ENCODE data around the gene PPHLN1. TPM values are rescaled to one million over a fixed set of nuclear protein-coding genes. Genes with fewer than 3 reads are reported as not detected.

Gene PPHLN1
- total and polyA plus RNA-seq, 2 of the 8 experiments (the other 6 are each of a cell fraction or from before 2014, with no cell fraction given): 34.3 to 71.6 TPM

- no peak overlapping the region for H3K4me2 ChIP-seq (ENCODE audit: insufficient read depth in 1 of 2, low read depth in 2 of 2, low read length in 2 of 2)
- no peak overlapping the region for H3K27ac ChIP-seq (ENCODE audit: low read depth, low read length)
- no peaks in the 10 kb centered on the region for H3K79me1 ChIP-seq (ENCODE audit: low read depth, low read length)
- no peak overlapping the region for H4K91ac ChIP-seq (replicated peaks; ENCODE audit: insufficient read length, low read length)
- no peak overlapping the region for H3K18ac ChIP-seq (ENCODE audit: extremely low read depth, low read length)
- no peaks in the 10 kb centered on the region for H3K36me3 ChIP-seq (ENCODE audit: control insufficient read depth in 2 of 4, insufficient read depth in 4 of 4, low read length in 3 of 4)
- H2BK15ac ChIP-seq (ENCODE audit: low read length): no peak overlapping the region
- no peaks in the 10 kb centered on the region for H3K79me2 ChIP-seq (ENCODE audit: control insufficient read depth in 1 of 2, insufficient read depth in 2 of 2, low read length in 2 of 2)
- H2AFZ ChIP-seq (ENCODE audit: low read length): no peak overlapping the region
- H3K14ac ChIP-seq (ENCODE audit: insufficient read length): no peak overlapping the region
- H2BK20ac ChIP-seq (ENCODE audit: low read length): no peak overlapping the region
- ChIA-PET POLR2A (ENCODE audit: partially characterized antibody) (no interaction called here), CTCF (ENCODE audit: partially characterized antibody) (interaction anchor here (1.2 kb wide), 1 partner anchor 80 kb away, joined by 3 read pairs; no protein-coding TSS in a partner anchor)
- no peak overlapping the region for H3K4ac ChIP-seq (replicated peaks; ENCODE audit: insufficient read length, low read depth, low read length)
- H3K4me1 ChIP-seq (replicated peaks in 1 of 4; ENCODE audit: control insufficient read depth in 3 of 4, insufficient read depth in 4 of 4, low read length in 3 of 4): peaks cover 0 to 2% (median under 1%) of the 10 kb centered on the region in 4 experiments; a peak in 1 of 7 replicates
- H4K20me1 ChIP-seq (replicated peaks in 1 of 2; ENCODE audit: control insufficient read depth in 1 of 2, insufficient read depth in 2 of 2, low read length in 2 of 2): no peaks in the 10 kb centered on the region
- H3K23ac ChIP-seq (ENCODE audit: insufficient read length): no peak overlapping the region
- H3K56ac ChIP-seq (replicated peaks; ENCODE audit: insufficient read length, low read depth, low read length): no peak overlapping the region
- H2BK120ac ChIP-seq (replicated peaks; ENCODE audit: low read depth, low read length): no peak overlapping the region
- H2BK12ac ChIP-seq (ENCODE audit: low read depth, low read length): no peak overlapping the region
- no peak overlapping the region for H2AK5ac ChIP-seq (ENCODE audit: low read depth, low read length)
- no peaks in the 10 kb centered on the region for H3K23me2 ChIP-seq (ENCODE audit: low read depth, low read length)
- H3K4me3 ChIP-seq (ENCODE audit: extremely low read depth in 1 of 4, insufficient read depth in 2 of 4, low read depth in 3 of 4, low read length in 4 of 4): no peak overlapping the region
- FAIRE-seq (no peak), DNase-seq (ENCODE audit: low read depth in 1 of 2, low spot score in 2 of 2) (no peak)
- WGBS, 2 experiments (ENCODE audit: extremely low coverage in 1 of 2, insufficient coverage in 1 of 2, insufficient read length in 1 of 2, insufficient replicate concordance in 2 of 2, low coverage in 1 of 2, low lambda C conversion rate in 2 of 2, missing lambda C conversion rate in 1 of 2): 93% methylated on average over 5 of the region's 6 CpGs; no CpG with 5 or more reads in 1 of the 2 experiments
- no peak overlapping the region for H3K9ac ChIP-seq (replicated peaks in 1 of 4; ENCODE audit: extremely low read depth in 1 of 4, low read depth in 3 of 4, low read length in 3 of 4)
- no peak overlapping the region for H4K5ac ChIP-seq (ENCODE audit: insufficient read length, low read depth, low read length)
- H2BK5ac ChIP-seq (ENCODE audit: low read depth, low read length): no peak overlapping the region
- peaks cover 0 to 5% of the 10 kb centered on the region in 2 experiments; a peak in 1 of 4 replicates for H3K9me3 ChIP-seq (ENCODE audit: insufficient read depth in 2 of 2, low read depth in 1 of 2, low read length in 1 of 2)
- no peaks in the 10 kb centered on the region for H3K27me3 ChIP-seq (replicated peaks in 1 of 4; ENCODE audit: control insufficient read depth in 3 of 4, extremely low read depth in 1 of 4, insufficient read depth in 3 of 4, low read length in 3 of 4)
- H4K8ac ChIP-seq (ENCODE audit: extremely low read depth, insufficient read depth, low read length): no peak overlapping the region
- TF ChIP-seq RFX5 (IDR thresholded peaks at IDR 0.05; ENCODE audit: borderline replicate concordance, low read depth, low read length) (no peak), SUZ12 (IDR thresholded peaks at IDR 0.05; ENCODE audit: low read length) (no peak), KDM1A (IDR thresholded peaks at IDR 0.05; ENCODE audit: borderline replicate concordance, low read length) (no peak), KDM5A (IDR thresholded peaks at IDR 0.05; ENCODE audit: low read length) (no peak), CBX5 (IDR thresholded peaks at IDR 0.05; ENCODE audit: low read depth, low read length) (no peak), TBP (IDR thresholded peaks at IDR 0.05; ENCODE audit: low read depth, low read length) (no peak), SP1 (IDR thresholded peaks at IDR 0.05; ENCODE audit: low read depth, low read length) (no peak), TCF12 (IDR thresholded peaks at IDR 0.05; ENCODE audit: low read depth, low read length) (no peak), ATF2 (IDR thresholded peaks at IDR 0.05; ENCODE audit: low read length) (no peak), KDM4A (IDR thresholded peaks at IDR 0.05; ENCODE audit: low read depth, low read length, severe bottlenecking) (no peak), E2F6 (IDR thresholded peaks at IDR 0.05) (no peak)
These were observed 48.4 kb upstream of the PPHLN1 start for GRCh38 chr12:42277396-42278127.

All from H1 (cell line).